HepG2 (cell line): ENCODE data around the gene GPATCH3. TPM values are rescaled to one million over a fixed set of nuclear protein-coding genes. Genes with fewer than 3 reads are reported as not detected.

Source experiments
- HMGXB4 ChIP-seq, 2 experiments: sonication (generic) in 1 of 2; formaldehyde crosslinking in 1 of 2; IDR thresholded peaks; 2 replicates each; pipeline versions ENCODE4 v1.4.0 to v1.6.1; 2018 to 2020; ENCODE audit warnings: missing genetic modification reagents in 2 of 2, borderline replicate concordance in 1 of 2, low read depth in 1 of 2, mild to moderate bottlenecking in 1 of 2, missing biosample characterization in 1 of 2
- KAT2B ChIP-seq: fragments of 150-350 bp; IDR thresholded peaks from 2 replicates; pipeline ENCODE4 v1.6.1; 2014; ENCODE audit warnings: low read depth, low read length, borderline replicate concordance
- KMT2B ChIP-seq: IDR thresholded peaks from 2 replicates; pipeline ENCODE4 v1.6.1; 2016; ENCODE audit warnings: missing genetic modification reagents, missing compliant biosample characterization
- PREB ChIP-seq: sonication (generic); formaldehyde crosslinking; IDR thresholded peaks from 2 replicates; pipeline ENCODE4 v1.4.0; 2020; ENCODE audit warnings: missing genetic modification reagents
- RFXANK ChIP-seq: IDR thresholded peaks from 2 replicates; pipeline ENCODE4 v1.6.1; 2016
- SALL1 ChIP-seq: sonication (generic); formaldehyde crosslinking; IDR thresholded peaks from 2 replicates; pipeline ENCODE4 v1.8.0; 2022; ENCODE audit warnings: mild to moderate bottlenecking, missing genetic modification reagents
- ZBED4 ChIP-seq: sonication (generic); formaldehyde crosslinking; IDR thresholded peaks from 2 replicates; pipeline ENCODE4 v1.4.0; 2020; ENCODE audit warnings: missing genetic modification reagents, borderline replicate concordance
- ZNF230 ChIP-seq: sonication (generic); formaldehyde crosslinking; IDR thresholded peaks from 2 replicates; pipeline ENCODE4 v1.4.0; 2020; ENCODE audit warnings: mild to moderate bottlenecking, missing genetic modification reagents
- ZNF513 ChIP-seq: sonication (generic); formaldehyde crosslinking; conservative IDR thresholded peaks from 2 replicates; pipeline ENCODE4 v1.5.0; 2020; ENCODE audit warnings: missing genetic modification reagents
- ZNF550 ChIP-seq: sonication (generic); formaldehyde crosslinking; IDR thresholded peaks from 2 replicates; pipeline ENCODE4 v1.4.0; 2020; ENCODE audit warnings: mild to moderate bottlenecking, missing genetic modification reagents, borderline replicate concordance
- ZNF607 ChIP-seq: sonication (generic); formaldehyde crosslinking; IDR thresholded peaks from 2 replicates; pipeline ENCODE4 v1.5.1; 2020; ENCODE audit warnings: missing genetic modification reagents, mild to moderate bottlenecking, borderline replicate concordance
- ZNF687 ChIP-seq: sonication (generic); formaldehyde crosslinking; IDR thresholded peaks from 2 replicates; pipeline ENCODE4 v1.5.1; 2020; ENCODE audit warnings: mild to moderate bottlenecking, missing genetic modification reagents, moderate library complexity
- ZNF773 ChIP-seq: sonication (generic); formaldehyde crosslinking; IDR thresholded peaks from 2 replicates; pipeline ENCODE4 v1.4.0; 2020; ENCODE audit warnings: missing genetic modification reagents, borderline replicate concordance
- polyA plus RNA-seq, 8 experiments: library from polyadenylated mRNA; depleted of rRNA in 3 of 8; stranded (reverse) in 7 of 8; unstranded in 1 of 8; fragments of >200 nt; fragmentation: Illumina TruSeq in 4 of 8; extraction: Trizol in 4 of 8; gene quantifications; 2 replicates each; pipeline versions ENCODE4 v1.2.1 to v1.2.3, GENCODE V29; 2011 to 2016; ENCODE audit warnings: low read depth in 4 of 8, missing spikeins in 1 of 8, mixed read lengths in 1 of 8; ENCODE audit not compliant: insufficient read depth in 1 of 8
- total RNA-seq, 5 experiments: library from RNA; depleted of rRNA; stranded (reverse); fragments of >200 nt; fragmentation: Illumina TruSeq; extraction: Trizol; gene quantifications; 2 replicates each; pipeline ENCODE4 v1.2.3, GENCODE V29; 2016; ENCODE audit warnings: low read depth in 1 of 5

The GPATCH3 gene
- total and polyA plus RNA-seq, 2 of the 13 experiments (the other 11 are each of a cell fraction or from before 2014, with no cell fraction given): 8.3 to 11.0 TPM

- TF ChIP-seq HMGXB4 (CRISPR knock-in tag; IDR thresholded peaks at IDR 0.05; ENCODE audit: borderline replicate concordance in 1 of 2, low read depth in 1 of 2) (peak; percentile 42 to 53; a peak in 1 of 4 replicates), SALL1 (CRISPR knock-in tag) (peak; percentile 98), PREB (no peak), ZNF773 (CRISPR knock-in tag) (no peak), ZNF513 (CRISPR knock-in tag) (no peak), ZBED4 (no peak; the same call in 1 of the 2 replicates), ZNF687 (CRISPR knock-in tag) (peak; percentile 95), RFXANK (CRISPR knock-in tag) (no peak), KAT2B (no peak), ZNF550 (no peak), ZNF230 (no peak), KMT2B (no peak; the same call in 1 of the 2 replicates), ZNF607 (CRISPR knock-in tag) (peak; percentile 83)
These were observed 37.9 kb upstream of the GPATCH3 start (continued) for GRCh38 chr1:26938004-26938658.
